HEK293T (cell line): ENCODE measurements around the gene PRKG1.

ENCODE experiments used
- ARNT ChIP-seq: fragments of 450-650 bp; IDR thresholded peaks from 2 replicates; pipeline ENCODE4 v1.6.1; 2017; ENCODE audit warnings: mild to moderate bottlenecking
- BHLHE40 ChIP-seq: fragments of 450-650 bp; IDR thresholded peaks from 2 replicates; pipeline ENCODE4 v1.6.1; 2016; ENCODE audit warnings: mild to moderate bottlenecking, moderate library complexity, borderline replicate concordance
- FOXA1 ChIP-seq: fragments of 450-650 bp; IDR thresholded peaks from 2 replicates; pipeline ENCODE4 v1.6.1; 2016; ENCODE audit warnings: mild to moderate bottlenecking
- FOXK2 ChIP-seq: fragments of 450-650 bp; IDR thresholded peaks from 2 replicates; pipeline ENCODE4 v1.6.1; 2016; ENCODE audit warnings: mild to moderate bottlenecking
- FOXM1 ChIP-seq: fragments of 450-650 bp; IDR thresholded peaks from 2 replicates; pipeline ENCODE4 v1.6.1; 2017; ENCODE audit warnings: mild to moderate bottlenecking, borderline replicate concordance
- LEF1 ChIP-seq: fragments of 450-650 bp; IDR thresholded peaks from 2 replicates; pipeline ENCODE4 v1.6.1; 2017; ENCODE audit warnings: mild to moderate bottlenecking, borderline replicate concordance
- PKNOX1 ChIP-seq: fragments of 450-650 bp; IDR thresholded peaks from 2 replicates; pipeline ENCODE4 v1.6.1; 2016
- SP1 ChIP-seq: fragments of 450-650 bp; IDR thresholded peaks from 2 replicates; pipeline ENCODE4 v1.6.1; 2017
- SUZ12 ChIP-seq: fragments of 450-650 bp; IDR thresholded peaks from 2 replicates; pipeline ENCODE4 v1.6.1; 2016; ENCODE audit warnings: mild to moderate bottlenecking

- no peak for TF ChIP-seq SUZ12
- no peak for TF ChIP-seq FOXM1
- TF ChIP-seq PKNOX1 = no peak
- TF ChIP-seq FOXK2 = no peak
- TF ChIP-seq BHLHE40 = no peak
- TF ChIP-seq FOXA1 = no peak
- no peak for TF ChIP-seq ARNT
- TF ChIP-seq SP1 = no peak
- TF ChIP-seq LEF1 = no peak
These were observed 516.5 kb downstream of the PRKG1 start for GRCh38 chr10:51590818-51591217.
